OCI-LY7 (cell line): ENCODE measurements around the gene MTUS2.

Experiments used
- EZH2phosphoT487 ChIP-seq: fragments of 200-600 bp; sonication (generic); IDR thresholded peaks from 2 replicates; pipeline ENCODE4 v1.6.1; 2018; ENCODE audit warnings: low read depth, borderline replicate concordance, mild to moderate bottlenecking, mixed run types, antibody characterized with exemption, low read length, moderate library complexity, mixed read lengths
- TF ChIP-seq, protein P1 (sequence below): fragments of 200-600 bp; sonication (generic); conservative IDR thresholded peaks from 2 replicates; pipeline ENCODE4 v1.5.1; 2014; ENCODE audit warnings: mild to moderate bottlenecking, antibody characterized with exemption, low read length, moderate library complexity, mixed read lengths

DNA sequence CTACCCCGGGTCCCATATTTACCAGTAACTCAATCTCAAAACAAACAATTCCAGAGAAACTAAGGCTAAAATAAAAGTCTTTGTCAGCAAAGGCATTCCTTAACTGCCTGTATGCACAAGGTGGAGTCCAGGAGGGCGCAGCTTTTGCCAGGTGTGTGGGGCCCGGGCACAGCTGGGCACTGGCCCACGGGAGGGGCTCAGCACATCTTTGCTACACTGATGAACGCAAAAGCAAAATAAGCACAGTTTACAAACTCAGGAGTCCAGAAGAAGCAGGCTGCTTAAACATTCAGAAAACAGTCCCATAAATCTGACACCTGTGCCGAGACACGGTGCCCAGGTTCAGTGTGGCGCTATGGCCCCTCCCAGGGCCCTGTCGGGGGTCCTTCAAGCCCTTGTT, 704.5 kb downstream of the MTUS2 start:
- TF ChIP-seq, protein P1, sequence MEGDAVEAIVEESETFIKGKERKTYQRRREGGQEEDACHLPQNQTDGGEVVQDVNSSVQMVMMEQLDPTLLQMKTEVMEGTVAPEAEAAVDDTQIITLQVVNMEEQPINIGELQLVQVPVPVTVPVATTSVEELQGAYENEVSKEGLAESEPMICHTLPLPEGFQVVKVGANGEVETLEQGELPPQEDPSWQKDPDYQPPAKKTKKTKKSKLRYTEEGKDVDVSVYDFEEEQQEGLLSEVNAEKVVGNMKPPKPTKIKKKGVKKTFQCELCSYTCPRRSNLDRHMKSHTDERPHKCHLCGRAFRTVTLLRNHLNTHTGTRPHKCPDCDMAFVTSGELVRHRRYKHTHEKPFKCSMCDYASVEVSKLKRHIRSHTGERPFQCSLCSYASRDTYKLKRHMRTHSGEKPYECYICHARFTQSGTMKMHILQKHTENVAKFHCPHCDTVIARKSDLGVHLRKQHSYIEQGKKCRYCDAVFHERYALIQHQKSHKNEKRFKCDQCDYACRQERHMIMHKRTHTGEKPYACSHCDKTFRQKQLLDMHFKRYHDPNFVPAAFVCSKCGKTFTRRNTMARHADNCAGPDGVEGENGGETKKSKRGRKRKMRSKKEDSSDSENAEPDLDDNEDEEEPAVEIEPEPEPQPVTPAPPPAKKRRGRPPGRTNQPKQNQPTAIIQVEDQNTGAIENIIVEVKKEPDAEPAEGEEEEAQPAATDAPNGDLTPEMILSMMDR, result no peak
- no peak for TF ChIP-seq EZH2phosphoT487
